PC-3 (cell line): ENCODE data around the gene IGFBP4.

ENCODE experiments used
- EZH2 ChIP-seq: fragments of 300-600 bp; sonication (generic); IDR thresholded peaks from one replicate; pipeline ENCODE4 v1.6.1; 2017; ENCODE audit warnings: antibody characterized with exemption, mild to moderate bottlenecking, low read length; ENCODE audit not compliant: unreplicated experiment
- EZH2phosphoT487 ChIP-seq: fragments of 300-600 bp; sonication (generic); IDR thresholded peaks from 2 replicates; pipeline ENCODE4 v1.6.1; 2018; ENCODE audit warnings: mild to moderate bottlenecking, antibody characterized with exemption, low read length, borderline replicate concordance
- TF ChIP-seq, protein P1 (sequence below): fragments of 300-600 bp; sonication (generic); conservative IDR thresholded peaks from 2 replicates; pipeline ENCODE4 v1.5.1; 2017; ENCODE audit warnings: antibody characterized with exemption, low read depth, mild to moderate bottlenecking, low read length

DNA sequence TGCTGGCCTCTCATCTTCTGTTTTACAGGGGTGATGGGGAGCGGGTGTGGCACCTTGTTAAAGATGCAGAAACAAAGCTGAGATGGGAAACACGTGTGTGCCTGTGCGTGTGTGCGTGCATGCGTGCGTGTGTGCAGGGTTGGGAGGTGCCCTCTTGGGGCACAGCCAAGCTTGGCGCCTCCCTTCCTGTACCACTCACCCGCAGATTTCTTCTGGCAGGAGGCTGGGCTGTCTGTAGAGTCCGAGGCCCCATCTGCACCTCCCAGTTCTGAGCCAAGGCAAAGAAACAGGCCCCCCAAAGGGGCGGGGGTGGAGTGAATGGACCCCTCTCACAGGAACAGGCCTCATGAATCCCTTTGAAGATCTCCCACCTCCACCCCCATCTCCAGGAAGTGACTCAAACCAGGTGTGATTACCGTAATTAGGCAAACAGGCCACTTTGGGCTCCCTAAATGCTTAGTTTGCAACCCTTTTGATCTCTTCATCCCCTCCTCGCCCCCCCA lies 37.3 kb downstream of the IGFBP4 start:
- TF ChIP-seq, protein P1, sequence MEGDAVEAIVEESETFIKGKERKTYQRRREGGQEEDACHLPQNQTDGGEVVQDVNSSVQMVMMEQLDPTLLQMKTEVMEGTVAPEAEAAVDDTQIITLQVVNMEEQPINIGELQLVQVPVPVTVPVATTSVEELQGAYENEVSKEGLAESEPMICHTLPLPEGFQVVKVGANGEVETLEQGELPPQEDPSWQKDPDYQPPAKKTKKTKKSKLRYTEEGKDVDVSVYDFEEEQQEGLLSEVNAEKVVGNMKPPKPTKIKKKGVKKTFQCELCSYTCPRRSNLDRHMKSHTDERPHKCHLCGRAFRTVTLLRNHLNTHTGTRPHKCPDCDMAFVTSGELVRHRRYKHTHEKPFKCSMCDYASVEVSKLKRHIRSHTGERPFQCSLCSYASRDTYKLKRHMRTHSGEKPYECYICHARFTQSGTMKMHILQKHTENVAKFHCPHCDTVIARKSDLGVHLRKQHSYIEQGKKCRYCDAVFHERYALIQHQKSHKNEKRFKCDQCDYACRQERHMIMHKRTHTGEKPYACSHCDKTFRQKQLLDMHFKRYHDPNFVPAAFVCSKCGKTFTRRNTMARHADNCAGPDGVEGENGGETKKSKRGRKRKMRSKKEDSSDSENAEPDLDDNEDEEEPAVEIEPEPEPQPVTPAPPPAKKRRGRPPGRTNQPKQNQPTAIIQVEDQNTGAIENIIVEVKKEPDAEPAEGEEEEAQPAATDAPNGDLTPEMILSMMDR, result no peak
- TF ChIP-seq EZH2, result no peak
- TF ChIP-seq EZH2phosphoT487, result no peak
